Measurements from ENCODE around the gene RCE1. TPM values are rescaled to one million over a fixed set of nuclear protein-coding genes. Genes with fewer than 3 reads are reported as not detected.

Gene RCE1
- total RNA-seq, 1 experiment from 2014 or later: 27.2 TPM

GRCh38 chr11:66885950-66886440 lies 42.8 kb downstream of the RCE1 start:
- no peak for DNase-seq (ENCODE audit: low spot score)

- peak; percentile 90 for DNase-seq (ENCODE audit: low spot score)
These were observed 43.5 kb downstream of the RCE1 start for GRCh38 chr11:66886671-66887221.

DNA sequence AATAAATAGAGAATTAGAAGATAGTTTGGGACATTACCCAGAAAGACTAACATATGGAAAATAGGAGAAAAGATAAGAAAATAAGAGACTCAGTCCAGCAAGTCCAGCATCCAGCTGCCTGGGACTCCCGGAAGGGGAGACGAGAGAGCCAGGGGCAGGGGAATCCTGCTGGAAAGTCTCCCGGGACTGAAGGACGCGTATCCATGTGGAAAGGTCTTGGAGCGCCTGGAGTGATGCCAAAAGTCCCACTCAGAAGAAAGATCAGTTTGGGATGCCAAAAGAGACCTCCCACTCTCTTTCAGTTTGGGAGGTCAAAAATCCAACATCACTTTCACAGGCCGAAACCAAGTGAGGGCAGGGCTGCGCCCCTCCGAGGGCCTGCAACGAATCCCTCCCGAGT lies 44.3 kb downstream of the RCE1 start:
- DNase-seq (ENCODE audit: low spot score): no peak

DNA sequence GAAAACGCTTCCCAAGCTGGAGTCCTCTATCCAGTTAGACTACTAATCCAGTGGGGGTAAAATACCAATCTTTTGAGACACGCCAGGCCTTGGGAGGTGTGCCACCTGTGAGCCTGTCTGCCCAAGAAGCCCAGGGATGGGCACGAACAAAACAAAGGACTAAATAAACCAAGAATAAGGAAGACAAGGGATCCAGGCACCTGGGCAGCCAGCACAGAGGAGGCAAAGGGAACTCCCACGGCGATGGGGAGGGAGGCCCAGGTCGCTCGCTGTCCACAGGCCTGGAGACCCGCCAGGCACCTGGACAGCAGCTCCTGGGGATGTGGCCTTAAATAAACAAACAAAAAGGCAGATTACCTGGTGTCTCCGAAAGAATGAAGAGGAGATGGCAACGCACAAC lies 45.0 kb downstream of the RCE1 start:
- no peak for DNase-seq (ENCODE audit: low spot score)

GRCh38 chr11:66889960-66890359 lies 46.7 kb downstream of the RCE1 start:
- DNase-seq (ENCODE audit: low spot score): no peak

DNA sequence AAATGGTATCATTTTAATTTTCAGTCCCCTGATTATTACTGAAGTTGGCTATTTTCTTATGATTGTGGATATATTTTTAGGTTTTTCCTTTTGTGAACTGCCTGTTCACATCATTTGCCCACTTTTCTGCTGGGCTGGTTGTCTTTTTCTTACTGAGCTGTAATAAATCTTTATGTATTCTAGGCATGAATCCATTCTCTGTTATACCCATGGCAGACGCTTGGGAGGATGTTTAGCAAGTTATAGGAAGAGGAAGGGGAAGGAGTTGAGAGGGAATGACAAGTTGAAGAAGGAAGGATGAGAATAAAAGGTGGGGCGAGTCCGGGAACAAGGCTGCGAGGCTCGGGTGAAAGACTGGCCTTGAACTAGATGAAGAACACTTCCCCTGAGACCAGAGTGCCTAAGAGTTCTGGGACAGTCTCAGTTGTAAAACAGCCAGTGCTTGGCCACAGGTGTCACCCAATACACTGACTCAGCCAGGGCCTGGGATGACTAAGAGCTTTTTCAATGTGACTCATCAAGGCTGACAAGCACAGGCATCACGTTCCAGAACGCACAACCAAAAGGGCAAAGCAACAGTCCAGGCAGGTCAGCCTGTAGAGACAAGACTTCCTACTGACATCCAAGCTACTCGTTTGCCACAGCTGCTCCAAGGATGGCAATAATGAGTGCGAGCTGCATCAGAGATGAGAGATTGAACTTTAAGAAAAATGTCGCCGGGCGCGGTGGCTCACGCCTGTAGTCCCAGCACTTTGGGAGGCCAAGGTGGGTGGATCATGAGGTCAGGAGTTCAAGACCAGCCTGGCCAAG lies 48.8 kb downstream of the RCE1 start:
- DNase-seq (ENCODE audit: low spot score): peak; percentile 95

DNA sequence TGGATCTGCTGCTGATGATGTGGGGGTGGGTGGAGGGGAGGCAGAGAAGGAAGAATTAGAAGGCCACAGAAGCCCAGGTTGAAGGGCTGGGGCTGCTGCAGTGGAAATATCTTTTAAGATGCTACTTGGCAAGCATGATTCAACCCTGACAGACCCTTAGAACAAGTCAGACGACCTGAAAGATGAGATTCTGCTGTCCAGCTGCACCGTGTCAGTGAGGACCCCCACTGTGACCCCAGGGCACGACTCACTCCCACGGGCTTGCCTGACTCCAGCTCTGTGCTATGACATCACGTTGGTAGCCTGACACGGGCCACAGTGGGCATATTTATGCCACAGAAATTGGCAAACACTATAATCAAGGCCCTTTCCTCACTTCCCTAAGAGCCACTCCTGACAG lies 49.7 kb downstream of the RCE1 start:
- no peak for DNase-seq (ENCODE audit: low spot score)

- no peak for DNase-seq (ENCODE audit: low spot score)
These were observed 50.9 kb downstream of the RCE1 start for GRCh38 chr11:66894141-66894540.

Other genes with a start within 250 kb of the RCE1 start
- gene RBM14, start 226.8 kb upstream of the RCE1 start, total RNA-seq (2014; rRNA removed; shearing (Covaris generic)): 42.8 and 43.4 TPM in 2 replicates
- 92.5 and 94.1 TPM in 2 replicates for gene RBM4, start 204.7 kb upstream of the RCE1 start, total RNA-seq (2014; rRNA removed; shearing (Covaris generic))
- gene RBM4B, start 165.6 kb upstream of the RCE1 start, total RNA-seq (2014; rRNA removed; shearing (Covaris generic)): 24.9 and 27.7 TPM in 2 replicates
- gene SPTBN2, start 114.2 kb upstream of the RCE1 start, total RNA-seq (2014; rRNA removed; shearing (Covaris generic)): 31.6 and 33.4 TPM in 2 replicates
- 54.7 and 63.3 TPM in 2 replicates for gene LRFN4, start 13.6 kb downstream of the RCE1 start, total RNA-seq (2014; rRNA removed; shearing (Covaris generic))
- 6.8 and 8.6 TPM in 2 replicates for gene PC, start 114.9 kb downstream of the RCE1 start, total RNA-seq (2014; rRNA removed; shearing (Covaris generic))
- gene C11orf86, start 131.9 kb downstream of the RCE1 start, total RNA-seq (2014; rRNA removed; shearing (Covaris generic)): not detected in 2 replicates
- not detected in 2 replicates for gene SYT12, start 179.7 kb downstream of the RCE1 start, total RNA-seq (2014; rRNA removed; shearing (Covaris generic))
- gene RHOD, start 213.4 kb downstream of the RCE1 start, total RNA-seq (2014; rRNA removed; shearing (Covaris generic)): 14.6 and 22.8 TPM in 2 replicates